Measurements from ENCODE around the gene HBP1.
"Not testable (repeated sequence)": the region's sequence is repeated elsewhere in the genome, so short reads cannot be mapped to it uniquely, and the experiment has no call there.

Gene HBP1

GRCh38 chr7:107232568-107233090, 63.8 kb downstream of the HBP1 start:
- DNase-seq = no peak

DNA sequence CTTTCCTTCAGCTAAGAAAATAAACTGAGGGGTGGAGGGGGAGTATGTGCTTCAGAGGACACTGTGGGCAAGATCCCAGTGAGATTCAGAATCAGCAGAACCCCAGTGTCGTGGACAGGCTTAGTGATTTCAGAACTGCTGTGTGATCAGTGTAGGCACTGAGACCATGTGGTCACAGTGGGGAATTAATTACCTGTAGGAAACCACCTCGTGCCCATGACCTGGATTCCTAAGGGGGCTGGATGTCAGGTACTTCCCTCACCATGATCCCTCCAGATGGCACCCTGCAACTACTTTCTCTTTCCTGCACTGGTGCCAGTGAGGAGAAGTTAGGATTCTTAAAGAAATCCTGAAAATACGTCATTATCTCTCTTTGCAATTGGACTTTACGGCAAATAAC, 64.4 kb downstream of the HBP1 start:
- DNase-seq = no peak

GRCh38 chr7:107233981-107234380, 65.2 kb downstream of the HBP1 start:
- DNase-seq = no peak

- no peak for DNase-seq
Measured at GRCh38 chr7:107234436-107234835, 65.6 kb downstream of the HBP1 start.

- DNase-seq = no peak
Measured at GRCh38 chr7:107236862-107237261, 68.1 kb downstream of the HBP1 start.

DNA sequence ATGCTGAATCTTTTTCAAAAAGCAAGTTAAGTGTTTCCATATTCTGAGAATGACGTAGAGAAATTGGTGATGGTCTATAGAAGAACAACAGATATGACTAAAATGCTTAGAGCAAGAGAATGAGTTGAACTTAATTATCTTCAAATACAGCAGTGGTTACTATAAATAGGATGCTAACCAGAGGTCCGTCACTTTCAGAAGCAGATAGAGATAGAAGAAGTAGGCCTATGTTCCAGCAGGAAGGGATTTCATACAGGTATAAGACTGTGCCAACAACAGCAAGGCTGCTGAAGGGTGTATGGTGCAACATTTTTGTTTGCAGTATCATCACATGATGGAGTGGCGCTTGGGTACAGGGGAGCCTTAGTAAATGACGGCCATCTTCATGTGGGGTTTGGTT, 68.6 kb downstream of the HBP1 start:
- DNase-seq = no peak

DNA sequence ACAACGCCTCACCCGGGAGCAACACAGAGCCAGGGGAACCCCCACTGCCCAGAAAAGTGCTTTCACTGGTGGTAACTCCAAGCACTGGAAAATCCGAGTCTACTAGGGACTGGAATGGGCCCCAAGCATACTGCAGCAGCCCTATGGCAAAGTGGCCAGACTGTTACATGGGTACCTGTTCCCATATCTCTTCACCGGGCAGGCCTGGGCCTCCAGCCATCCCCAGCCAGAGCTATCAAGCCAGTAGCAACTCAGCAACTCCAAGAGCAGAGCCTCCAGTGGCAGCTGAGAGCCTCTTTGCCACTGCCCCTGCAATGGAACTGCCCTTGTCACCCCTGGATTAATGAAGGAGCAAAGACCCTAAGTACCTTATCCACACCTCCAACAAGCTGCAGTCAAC, 73.5 kb downstream of the HBP1 start:
- DNase-seq = no peak

GRCh38 chr7:107244613-107245012, 75.8 kb downstream of the HBP1 start:
- no peak for DNase-seq

- not testable (repeated sequence) for DNase-seq
Measured at GRCh38 chr7:107246836-107247235, 78.0 kb downstream of the HBP1 start.

GRCh38 chr7:107248551-107249316, 79.9 kb downstream of the HBP1 start:
- DNase-seq = no peak

DNA sequence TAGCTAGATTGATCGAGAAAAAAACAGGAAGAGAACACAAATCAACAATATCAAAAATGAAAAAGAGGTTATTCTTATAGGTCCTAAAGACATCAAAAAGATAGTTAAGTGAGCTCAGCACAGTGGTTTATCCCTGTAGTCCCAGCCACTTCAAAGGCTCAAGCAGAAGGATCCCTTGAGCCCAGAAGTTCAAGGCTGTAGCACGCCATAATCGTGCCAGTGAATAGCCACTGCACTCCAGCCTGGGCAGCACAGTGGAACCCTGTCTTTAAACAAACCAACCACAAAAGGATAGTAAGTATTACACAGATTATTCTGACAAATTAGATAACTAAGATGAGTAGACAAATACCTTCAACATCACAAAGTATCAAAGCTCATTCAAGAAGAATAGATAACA, 83.2 kb downstream of the HBP1 start:
- DNase-seq = no peak
